ENCODE measurements around the gene MRAS. TPM values are rescaled to one million over a fixed set of nuclear protein-coding genes. Genes with fewer than 3 reads are reported as not detected.

Gene MRAS
- total RNA-seq, 6 experiments from 2014 or later, result 2.5 to 7.9 (median 6.9) TPM

DNA sequence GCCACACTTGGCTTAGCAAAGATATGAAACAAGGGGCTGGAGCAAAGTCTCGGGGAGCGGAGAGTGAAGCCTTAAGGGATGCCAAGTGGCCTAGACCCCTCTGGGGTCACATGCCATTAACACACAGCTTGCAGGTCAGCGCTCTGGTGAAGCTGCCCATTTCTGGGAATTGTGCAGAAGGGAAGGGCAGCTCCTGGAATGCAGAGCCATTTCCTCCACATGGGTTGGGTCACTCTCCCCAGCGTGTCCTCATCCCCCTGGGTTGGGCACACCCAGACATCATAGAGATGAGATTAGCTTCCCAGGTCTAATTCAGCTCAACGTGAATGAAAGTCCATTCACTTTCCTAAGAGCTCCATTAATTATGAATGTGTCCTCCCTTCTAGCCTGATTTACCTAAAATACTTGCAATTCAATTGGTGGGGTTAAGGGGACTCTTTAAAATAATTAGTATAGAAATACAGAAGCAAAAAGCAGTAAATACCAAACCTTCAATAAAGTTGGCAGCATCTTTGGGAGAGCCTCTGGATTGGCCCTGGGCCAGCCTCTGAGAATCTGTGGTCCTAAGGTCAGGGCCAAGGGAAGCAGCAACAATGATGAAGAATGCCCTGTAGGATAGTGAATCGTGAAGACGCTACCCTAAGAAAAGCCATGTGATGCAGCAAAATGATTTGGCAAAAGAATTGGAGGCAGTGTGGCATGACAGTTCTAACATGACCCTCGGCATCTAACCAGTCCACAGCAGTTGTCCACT lies 17.8 kb downstream of the MRAS start:
- H3K4me1 ChIP-seq, result no peaks in the 10 kb centered on the region
- WGBS (ENCODE audit: insufficient coverage, low coverage, low lambda C conversion rate, missing lambda C conversion rate), result 45% methylated on average over 4 of the region's 8 CpGs
- no peak for TF ChIP-seq POLR2A (IDR thresholded peaks at IDR 0.05)
- TF ChIP-seq, protein P1, sequence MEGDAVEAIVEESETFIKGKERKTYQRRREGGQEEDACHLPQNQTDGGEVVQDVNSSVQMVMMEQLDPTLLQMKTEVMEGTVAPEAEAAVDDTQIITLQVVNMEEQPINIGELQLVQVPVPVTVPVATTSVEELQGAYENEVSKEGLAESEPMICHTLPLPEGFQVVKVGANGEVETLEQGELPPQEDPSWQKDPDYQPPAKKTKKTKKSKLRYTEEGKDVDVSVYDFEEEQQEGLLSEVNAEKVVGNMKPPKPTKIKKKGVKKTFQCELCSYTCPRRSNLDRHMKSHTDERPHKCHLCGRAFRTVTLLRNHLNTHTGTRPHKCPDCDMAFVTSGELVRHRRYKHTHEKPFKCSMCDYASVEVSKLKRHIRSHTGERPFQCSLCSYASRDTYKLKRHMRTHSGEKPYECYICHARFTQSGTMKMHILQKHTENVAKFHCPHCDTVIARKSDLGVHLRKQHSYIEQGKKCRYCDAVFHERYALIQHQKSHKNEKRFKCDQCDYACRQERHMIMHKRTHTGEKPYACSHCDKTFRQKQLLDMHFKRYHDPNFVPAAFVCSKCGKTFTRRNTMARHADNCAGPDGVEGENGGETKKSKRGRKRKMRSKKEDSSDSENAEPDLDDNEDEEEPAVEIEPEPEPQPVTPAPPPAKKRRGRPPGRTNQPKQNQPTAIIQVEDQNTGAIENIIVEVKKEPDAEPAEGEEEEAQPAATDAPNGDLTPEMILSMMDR (IDR thresholded peaks at IDR 0.05), result no peak
- no peaks in the 10 kb centered on the region for H3K9me3 ChIP-seq
- no peaks in the 10 kb centered on the region for H3K36me3 ChIP-seq
- DNase-seq (no peak), ATAC-seq (peak in 1 of 4 donors; percentile 20)
- intact Hi-C loops (cut with DNase I), result no loop called here
- no peak overlapping the region for H3K27ac ChIP-seq
- no peaks in the 10 kb centered on the region for H3K27me3 ChIP-seq
- H3K4me3 ChIP-seq, result no peak overlapping the region

DNA sequence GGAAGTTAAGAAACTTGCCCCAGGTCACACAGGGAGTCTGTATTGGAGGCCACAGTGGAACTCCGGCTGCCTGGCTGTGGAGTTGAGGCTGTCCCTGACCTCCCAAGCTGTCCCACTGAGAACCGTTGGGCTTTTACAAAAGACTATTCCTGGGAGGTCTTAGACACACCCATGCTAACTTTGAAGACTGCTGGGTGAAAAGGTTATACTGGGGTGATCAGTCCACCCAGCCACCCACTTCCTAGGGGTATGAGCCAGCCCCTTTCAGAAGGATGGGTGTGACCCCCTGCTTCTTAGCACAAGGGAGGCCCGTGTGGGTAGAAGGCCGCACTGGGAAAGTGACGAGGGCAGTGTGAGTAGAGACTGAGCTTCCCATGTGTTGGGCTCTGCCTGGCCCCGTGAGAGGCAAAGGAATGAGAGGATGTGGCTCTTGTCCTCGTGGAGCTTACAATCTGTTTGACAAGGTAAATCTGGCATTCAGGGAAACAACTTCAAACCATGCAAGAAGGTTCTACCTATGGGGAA lies 19.0 kb downstream of the MRAS start:
- no peak overlapping the region for H3K4me3 ChIP-seq
- H3K27ac ChIP-seq, result no peak overlapping the region
- no peaks in the 10 kb centered on the region for H3K9me3 ChIP-seq
- DNase-seq (no peak), ATAC-seq (no peak)
- no peaks in the 10 kb centered on the region for H3K27me3 ChIP-seq
- intact Hi-C loops (cut with DNase I), result no loop called here
- WGBS (ENCODE audit: insufficient coverage, low coverage, low lambda C conversion rate, missing lambda C conversion rate), result 80% methylated on average over 1 of the region's 7 CpGs
- no peaks in the 10 kb centered on the region for H3K36me3 ChIP-seq
- TF ChIP-seq, protein P1 (IDR thresholded peaks at IDR 0.05), result no peak
- no peak for TF ChIP-seq POLR2A (IDR thresholded peaks at IDR 0.05)
- no peaks in the 10 kb centered on the region for H3K4me1 ChIP-seq

GRCh38 chr3:138367911-138368310 lies 19.5 kb downstream of the MRAS start:
- intact Hi-C loops (cut with DNase I), result no loop called here
- peak; percentile 30 to 57 (median 54) for ATAC-seq
- Histone ChIP-seq H3K4me3 (no peak overlapping the region), H3K4me1 (no peaks in the 10 kb centered on the region), H3K36me3 (no peaks in the 10 kb centered on the region), H3K9me3 (no peaks in the 10 kb centered on the region), H3K27ac (no peak overlapping the region), H3K27me3 (no peaks in the 10 kb centered on the region)
- no peak for TF ChIP-seq POLR2A (IDR thresholded peaks at IDR 0.05)
- TF ChIP-seq, protein P1 (IDR thresholded peaks at IDR 0.05), result no peak
- DNase-seq, result peak in 1 of 3 donors; percentile 44
- 56% methylated on average over 4 of the region's 5 CpGs for WGBS (ENCODE audit: insufficient coverage, low coverage, low lambda C conversion rate, missing lambda C conversion rate)

- Histone ChIP-seq H3K27me3 (no peaks in the 10 kb centered on the region), H3K36me3 (no peaks in the 10 kb centered on the region), H3K4me1 (no peaks in the 10 kb centered on the region), H3K27ac (no peak overlapping the region), H3K9me3 (no peaks in the 10 kb centered on the region), H3K4me3 (no peak overlapping the region)
- intact Hi-C loops (cut with DNase I), result no loop called here
- WGBS (ENCODE audit: insufficient coverage, low coverage, low lambda C conversion rate, missing lambda C conversion rate), result 82% methylated on average over 5 of the region's 8 CpGs
- TF ChIP-seq POLR2A (IDR thresholded peaks at IDR 0.05), result no peak
- TF ChIP-seq, protein P1 (IDR thresholded peaks at IDR 0.05), result no peak
- DNase-seq, result no peak
- no peak for ATAC-seq
Measured at GRCh38 chr3:138369151-138369900, 20.9 kb downstream of the MRAS start.
